HEK293 (cell line): ENCODE data around the gene KIF26B.
"Not testable (repeated sequence)": the region's sequence is repeated elsewhere in the genome, so short reads cannot be mapped to it uniquely, and the experiment has no call there.

Experiments
- CTCF ChIA-PET: fragments of 350-600 bp; formaldehyde crosslinking; extraction: SDS; loops from one replicate; lab custom pipeline; 2021; ENCODE audit warnings: antibody characterized with exemption; lab: Yijun Ruan, JAX
- POLR2A ChIA-PET: fragments of 300-600 bp; formaldehyde crosslinking; extraction: SDS; loops from one replicate; lab custom pipeline; 2020; ENCODE audit warnings: antibody characterized with exemption, inconsistent platforms; lab: Yijun Ruan, JAX
- H3K27ac ChIP-seq: fragments of 200-500 bp; sonication (Bioruptor generic); 2 replicates; pipeline ENCODE4 v1.5.1; 2014; ENCODE audit warnings: low read depth, low read length, control low read depth, inconsistent platforms; ENCODE audit errors: extremely low read depth
- H3K36me3 ChIP-seq, 2 experiments: fragments of 200-500 bp in 1 of 2; sonication (Bioruptor generic) in 1 of 2; 1 replicate in 1 of 2; 2 replicates in 1 of 2; pipeline ENCODE4 v1.5.1; 2014 to 2017; ENCODE audit warnings: inconsistent platforms in 2 of 2, low read length in 2 of 2; ENCODE audit not compliant: control insufficient read depth in 2 of 2, insufficient read depth in 1 of 2
- H3K4me1 ChIP-seq: fragments of 200-500 bp; sonication (Bioruptor generic); 2 replicates; pipeline ENCODE4 v1.5.1; 2014; ENCODE audit warnings: mild to moderate bottlenecking, low read length, inconsistent platforms; ENCODE audit not compliant: control insufficient read depth, insufficient read depth
- H3K4me3 ChIP-seq: 2 replicates; pipeline ENCODE4 v1.5.1; 2011; ENCODE audit warnings: low read depth, mild to moderate bottlenecking, control low read depth, low read length, moderate library complexity
- H3K9me3 ChIP-seq: fragments of 200-500 bp; sonication (Bioruptor generic); 2 replicates; pipeline ENCODE4 v1.5.1; 2014; ENCODE audit warnings: low read depth, low read length, inconsistent platforms; ENCODE audit not compliant: control insufficient read depth, insufficient read depth
- FEZF1 ChIP-seq: fragments of 450-650 bp; formaldehyde crosslinking; IDR thresholded peaks from 2 replicates; pipeline ENCODE4 v1.5.1; 2016; ENCODE audit warnings: missing biosample characterization, missing genetic modification characterization
- ZNF132 ChIP-seq: fragments of 450-650 bp; formaldehyde crosslinking; IDR thresholded peaks from 2 replicates; pipeline ENCODE4 v1.5.1; 2017; ENCODE audit warnings: missing biosample characterization, missing genetic modification characterization, borderline replicate concordance
- ZNF239 ChIP-seq: fragments of 450-650 bp; formaldehyde crosslinking; IDR thresholded peaks from 2 replicates; pipeline ENCODE4 v1.5.1; 2016; ENCODE audit warnings: missing biosample characterization, missing genetic modification characterization
- ZNF24 ChIP-seq: fragments of 450-650 bp; formaldehyde crosslinking; IDR thresholded peaks from 2 replicates; pipeline ENCODE4 v1.5.1; 2016; ENCODE audit warnings: missing biosample characterization, missing genetic modification characterization
- ZNF26 ChIP-seq: fragments of 450-650 bp; formaldehyde crosslinking; IDR thresholded peaks from 2 replicates; pipeline ENCODE4 v1.5.1; 2016; ENCODE audit warnings: missing biosample characterization, missing genetic modification characterization
- ZNF335 ChIP-seq: fragments of 450-650 bp; formaldehyde crosslinking; conservative IDR thresholded peaks from 2 replicates; pipeline ENCODE4 v1.5.1; 2016; ENCODE audit warnings: missing biosample characterization, missing genetic modification characterization
- ZNF362 ChIP-seq: fragments of 450-650 bp; formaldehyde crosslinking; IDR thresholded peaks from 2 replicates; pipeline ENCODE4 v1.5.1; 2016; ENCODE audit warnings: missing biosample characterization, missing genetic modification characterization
- ZNF624 ChIP-seq: fragments of 450-650 bp; formaldehyde crosslinking; IDR thresholded peaks from 2 replicates; pipeline ENCODE4 v1.5.1; 2017; ENCODE audit warnings: missing biosample characterization, missing genetic modification characterization
- ZNF677 ChIP-seq: fragments of 450-650 bp; IDR thresholded peaks from 2 replicates; pipeline ENCODE4 v1.5.0; 2018; ENCODE audit warnings: missing biosample characterization, mild to moderate bottlenecking, missing genetic modification characterization, moderate library complexity
- TF ChIP-seq, protein P1 (sequence below): fragments of 450-650 bp; formaldehyde crosslinking; IDR thresholded peaks from 2 replicates; pipeline ENCODE4 v1.5.1; 2016; ENCODE audit warnings: missing biosample characterization, missing genetic modification characterization
- TF ChIP-seq, protein P2 (sequence below): fragments of 450-650 bp; IDR thresholded peaks from 2 replicates; pipeline ENCODE4 v1.5.1; 2018; ENCODE audit warnings: missing biosample characterization, mild to moderate bottlenecking, missing genetic modification characterization
- TF ChIP-seq, protein P3 (sequence below): fragments of 450-650 bp; formaldehyde crosslinking; IDR thresholded peaks from 2 replicates; pipeline ENCODE4 v1.5.1; 2017; ENCODE audit warnings: missing biosample characterization, mild to moderate bottlenecking, missing genetic modification characterization, moderate library complexity

KIF26B gene

GRCh38 chr1:245334827-245335490, 180.2 kb downstream of the KIF26B start:
- CTCF ChIA-PET = no interaction called here
- no peaks in the 10 kb centered on the region for H3K9me3 ChIP-seq

GRCh38 chr1:245335684-245336083, 180.9 kb downstream of the KIF26B start:
- H3K4me3 ChIP-seq, H3K4me1 ChIP-seq, CTCF ChIA-PET, H3K9me3 ChIP-seq, H3K27ac ChIP-seq, POLR2A ChIA-PET, H3K36me3 ChIP-seq: not testable (repeated sequence)

More at GRCh38 chr1:245334827-245335490, 180.2 kb downstream of the KIF26B start:
- H3K4me1 ChIP-seq = no peaks in the 10 kb centered on the region
- POLR2A ChIA-PET = no interaction called here
- no peak for TF ChIP-seq ZNF132 (tag by site-specific recombination)
- TF ChIP-seq, protein P1, sequence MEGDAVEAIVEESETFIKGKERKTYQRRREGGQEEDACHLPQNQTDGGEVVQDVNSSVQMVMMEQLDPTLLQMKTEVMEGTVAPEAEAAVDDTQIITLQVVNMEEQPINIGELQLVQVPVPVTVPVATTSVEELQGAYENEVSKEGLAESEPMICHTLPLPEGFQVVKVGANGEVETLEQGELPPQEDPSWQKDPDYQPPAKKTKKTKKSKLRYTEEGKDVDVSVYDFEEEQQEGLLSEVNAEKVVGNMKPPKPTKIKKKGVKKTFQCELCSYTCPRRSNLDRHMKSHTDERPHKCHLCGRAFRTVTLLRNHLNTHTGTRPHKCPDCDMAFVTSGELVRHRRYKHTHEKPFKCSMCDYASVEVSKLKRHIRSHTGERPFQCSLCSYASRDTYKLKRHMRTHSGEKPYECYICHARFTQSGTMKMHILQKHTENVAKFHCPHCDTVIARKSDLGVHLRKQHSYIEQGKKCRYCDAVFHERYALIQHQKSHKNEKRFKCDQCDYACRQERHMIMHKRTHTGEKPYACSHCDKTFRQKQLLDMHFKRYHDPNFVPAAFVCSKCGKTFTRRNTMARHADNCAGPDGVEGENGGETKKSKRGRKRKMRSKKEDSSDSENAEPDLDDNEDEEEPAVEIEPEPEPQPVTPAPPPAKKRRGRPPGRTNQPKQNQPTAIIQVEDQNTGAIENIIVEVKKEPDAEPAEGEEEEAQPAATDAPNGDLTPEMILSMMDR (tag by site-specific recombination) = no peak
- TF ChIP-seq, protein P2, sequence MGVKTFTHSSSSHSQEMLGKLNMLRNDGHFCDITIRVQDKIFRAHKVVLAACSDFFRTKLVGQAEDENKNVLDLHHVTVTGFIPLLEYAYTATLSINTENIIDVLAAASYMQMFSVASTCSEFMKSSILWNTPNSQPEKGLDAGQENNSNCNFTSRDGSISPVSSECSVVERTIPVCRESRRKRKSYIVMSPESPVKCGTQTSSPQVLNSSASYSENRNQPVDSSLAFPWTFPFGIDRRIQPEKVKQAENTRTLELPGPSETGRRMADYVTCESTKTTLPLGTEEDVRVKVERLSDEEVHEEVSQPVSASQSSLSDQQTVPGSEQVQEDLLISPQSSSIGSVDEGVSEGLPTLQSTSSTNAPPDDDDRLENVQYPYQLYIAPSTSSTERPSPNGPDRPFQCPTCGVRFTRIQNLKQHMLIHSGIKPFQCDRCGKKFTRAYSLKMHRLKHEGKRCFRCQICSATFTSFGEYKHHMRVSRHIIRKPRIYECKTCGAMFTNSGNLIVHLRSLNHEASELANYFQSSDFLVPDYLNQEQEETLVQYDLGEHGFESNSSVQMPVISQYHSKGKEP (tag by site-specific recombination) = no peak
- TF ChIP-seq ZNF26 (tag by site-specific recombination) = no peak
- TF ChIP-seq, protein P3, sequence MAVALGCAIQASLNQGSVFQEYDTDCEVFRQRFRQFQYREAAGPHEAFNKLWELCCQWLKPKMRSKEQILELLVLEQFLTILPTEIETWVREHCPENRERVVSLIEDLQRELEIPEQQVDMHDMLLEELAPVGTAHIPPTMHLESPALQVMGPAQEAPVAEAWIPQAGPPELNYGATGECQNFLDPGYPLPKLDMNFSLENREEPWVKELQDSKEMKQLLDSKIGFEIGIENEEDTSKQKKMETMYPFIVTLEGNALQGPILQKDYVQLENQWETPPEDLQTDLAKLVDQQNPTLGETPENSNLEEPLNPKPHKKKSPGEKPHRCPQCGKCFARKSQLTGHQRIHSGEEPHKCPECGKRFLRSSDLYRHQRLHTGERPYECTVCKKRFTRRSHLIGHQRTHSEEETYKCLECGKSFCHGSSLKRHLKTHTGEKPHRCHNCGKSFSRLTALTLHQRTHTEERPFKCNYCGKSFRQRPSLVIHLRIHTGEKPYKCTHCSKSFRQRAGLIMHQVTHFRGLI (tag by site-specific recombination) = no peak
- no peak for TF ChIP-seq FEZF1 (tag by site-specific recombination)
- no peak for TF ChIP-seq ZNF624 (tag by site-specific recombination)
- TF ChIP-seq ZNF362 (tag by site-specific recombination) = no peak
- TF ChIP-seq ZNF677 = no peak
- TF ChIP-seq ZNF24 (tag by site-specific recombination) = no peak
- H3K27ac ChIP-seq = no peak overlapping the region
- no peaks in the 10 kb centered on the region for H3K36me3 ChIP-seq
- H3K4me3 ChIP-seq = no peak overlapping the region

GRCh38 chr1:245336149-245336983, 181.6 kb downstream of the KIF26B start:
- H3K9me3 ChIP-seq = no peaks in the 10 kb centered on the region
- H3K4me1 ChIP-seq = no peaks in the 10 kb centered on the region
- CTCF ChIA-PET = no interaction called here
- POLR2A ChIA-PET = no interaction called here
- H3K4me3 ChIP-seq = no peak overlapping the region
- no peaks in the 10 kb centered on the region for H3K36me3 ChIP-seq
- TF ChIP-seq ZNF335 = no peak
- no peak for TF ChIP-seq ZNF239 (tag by site-specific recombination)
- H3K27ac ChIP-seq = no peak overlapping the region
